ENCODE data around the gene PSKH1.
"Not testable (repeated sequence)": the region's sequence is repeated elsewhere in the genome, so short reads cannot be mapped to it uniquely, and the experiment has no call there.

The PSKH1 gene

GRCh38 chr16:67964477-67965131, 71.5 kb downstream of the PSKH1 start:
- DNase-seq = no peak

GRCh38 chr16:67965668-67966548, 72.9 kb downstream of the PSKH1 start:
- DNase-seq = no peak

DNA sequence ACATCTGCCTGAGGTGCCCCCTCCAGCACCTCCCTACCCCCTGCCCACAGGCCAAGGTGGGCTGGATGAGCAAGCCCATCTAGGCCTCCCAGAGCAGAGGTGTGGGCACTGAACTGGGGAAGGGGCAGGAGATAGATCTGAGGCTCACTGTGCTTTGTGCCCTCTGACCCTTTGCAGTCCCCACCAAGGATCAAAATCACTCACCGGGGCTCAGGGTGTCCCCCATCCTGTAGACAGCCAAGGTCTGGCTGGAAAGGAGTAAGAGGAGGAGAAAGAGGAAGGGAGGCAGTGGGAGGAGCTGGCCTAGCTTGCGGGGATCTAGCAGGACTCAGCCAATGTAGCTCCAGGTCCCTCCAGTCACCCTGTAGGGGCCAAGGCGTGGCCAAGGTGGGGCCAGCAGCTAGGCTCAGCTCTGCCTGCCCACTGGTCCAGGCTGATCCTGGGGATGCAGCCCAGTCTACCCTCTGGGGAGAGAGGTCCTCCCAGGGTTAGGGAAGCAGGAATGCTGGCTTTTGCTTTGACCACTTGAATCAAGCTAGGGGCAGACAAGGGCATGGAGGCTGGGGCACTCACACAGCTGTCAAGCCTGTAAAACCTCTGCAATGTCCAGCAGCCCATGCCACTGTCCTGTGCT, 73.6 kb downstream of the PSKH1 start:
- DNase-seq = peak; percentile 10 to 20

DNA sequence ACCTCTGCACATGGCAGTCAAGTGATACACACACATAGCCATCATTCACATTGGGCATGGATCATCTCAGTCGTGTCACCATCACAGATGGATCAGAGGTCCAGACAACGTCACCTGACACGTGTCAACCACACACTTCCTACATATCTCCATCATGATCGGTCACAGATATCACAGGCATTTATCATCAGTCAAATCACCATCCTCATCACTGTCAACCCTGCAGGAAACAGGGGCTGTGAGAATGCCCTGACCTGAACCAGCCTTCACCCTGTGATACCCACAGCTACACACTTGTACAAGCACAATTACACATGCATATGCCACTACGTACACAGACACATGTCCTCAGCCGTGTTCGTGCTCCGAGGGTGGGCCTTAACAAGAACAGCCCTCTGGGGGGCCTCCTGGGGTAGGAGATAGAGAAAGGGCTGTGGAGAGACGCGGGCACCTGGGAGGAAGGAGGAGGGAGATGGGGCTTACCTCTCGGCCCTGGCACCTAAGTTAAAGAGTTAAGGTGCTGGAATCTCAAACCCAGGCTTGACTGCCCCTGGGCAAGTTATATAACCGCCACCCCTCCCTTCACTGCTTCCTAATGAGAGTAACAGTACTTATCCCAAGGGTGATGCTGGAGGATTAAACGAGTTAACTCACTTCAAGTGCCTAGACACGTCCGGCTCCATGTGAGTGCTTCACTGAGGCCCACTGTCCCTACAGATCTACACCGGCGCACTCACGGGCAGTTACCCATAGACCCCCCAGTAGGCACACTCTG, 74.3 kb downstream of the PSKH1 start:
- peak in 1 of 2 experiments; percentile 12 for DNase-seq

GRCh38 chr16:67967958-67968399, 74.9 kb downstream of the PSKH1 start:
- peak in 1 of 2 experiments; percentile 13 for DNase-seq

DNA sequence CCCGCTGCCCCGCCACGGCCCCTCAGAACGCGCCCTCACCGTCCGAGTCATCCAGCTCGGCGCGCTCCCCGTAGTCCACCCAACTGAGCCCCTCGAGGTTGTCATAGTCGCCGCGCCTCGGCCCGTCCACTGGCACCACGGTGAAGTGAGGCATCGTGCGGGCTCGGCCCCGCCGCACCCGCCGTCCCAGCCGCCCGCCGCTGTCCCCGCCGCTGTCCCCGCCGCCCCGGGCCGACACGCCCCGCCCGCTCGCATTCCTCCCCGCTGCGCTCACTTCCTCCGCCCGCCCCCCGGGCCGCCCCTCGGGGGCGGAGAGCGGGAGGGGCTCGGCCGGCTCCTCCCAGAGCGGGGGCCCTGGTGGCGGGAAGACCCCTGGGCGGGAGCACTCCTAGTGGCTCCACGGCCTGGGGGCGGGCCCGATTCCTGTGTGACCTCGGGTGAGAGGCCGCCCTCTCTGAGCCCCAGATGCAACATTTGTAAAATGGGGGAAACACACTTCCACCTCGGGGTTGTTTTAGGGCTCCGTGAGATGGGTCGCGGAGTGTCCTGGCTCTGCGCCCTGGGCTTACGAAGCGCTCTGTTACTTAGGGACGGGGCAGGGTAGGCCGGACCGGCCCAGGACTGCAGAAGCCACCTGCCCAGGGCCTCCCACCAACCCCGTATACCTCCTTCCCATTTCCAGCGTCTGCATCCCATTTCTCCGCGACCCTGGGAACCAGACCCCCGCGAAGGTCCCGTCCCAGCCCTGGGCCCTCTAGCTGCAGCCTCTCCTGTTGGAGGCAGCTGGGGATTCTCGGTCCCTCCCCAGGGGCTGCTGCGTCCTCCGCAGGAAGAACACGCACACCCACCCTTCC, 75.6 kb downstream of the PSKH1 start, which contains the start of gene SLC12A4:
SLC12A4 (minus strand) TSS at position 238 of the 854 bp plus-strand sequence; CDS start at position 154, 84 bp downstream.
- peak in 1 of 2 experiments; percentile 9 for DNase-seq

- DNase-seq = no peak
These were observed 76.4 kb downstream of the PSKH1 start for GRCh38 chr16:67969254-67970039.

DNA sequence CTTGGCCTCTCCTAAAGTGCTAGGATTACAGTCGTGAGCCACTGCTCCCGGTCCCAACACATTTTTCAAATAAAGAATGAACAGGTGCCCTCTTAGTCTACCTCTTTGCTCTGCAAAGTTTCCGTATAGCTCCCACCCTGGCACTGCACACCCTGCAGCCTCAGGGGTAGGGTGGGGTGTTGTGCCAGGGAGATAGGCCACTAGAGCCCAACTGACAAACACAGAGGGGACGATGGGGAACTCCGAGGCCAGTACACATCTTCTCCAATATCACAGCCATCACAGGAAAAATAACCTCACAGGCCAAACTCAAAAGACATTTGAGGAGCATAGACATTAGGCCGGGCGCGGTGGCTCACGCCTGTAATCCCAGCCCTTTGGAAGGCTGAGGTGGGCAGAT, 78.1 kb downstream of the PSKH1 start:
- DNase-seq = no peak

- not testable (repeated sequence) for DNase-seq
These were observed 79.2 kb downstream of the PSKH1 start for GRCh38 chr16:67972285-67972684.

GRCh38 chr16:67975321-67976105, 82.5 kb downstream of the PSKH1 start:
- no peak for DNase-seq

DNA sequence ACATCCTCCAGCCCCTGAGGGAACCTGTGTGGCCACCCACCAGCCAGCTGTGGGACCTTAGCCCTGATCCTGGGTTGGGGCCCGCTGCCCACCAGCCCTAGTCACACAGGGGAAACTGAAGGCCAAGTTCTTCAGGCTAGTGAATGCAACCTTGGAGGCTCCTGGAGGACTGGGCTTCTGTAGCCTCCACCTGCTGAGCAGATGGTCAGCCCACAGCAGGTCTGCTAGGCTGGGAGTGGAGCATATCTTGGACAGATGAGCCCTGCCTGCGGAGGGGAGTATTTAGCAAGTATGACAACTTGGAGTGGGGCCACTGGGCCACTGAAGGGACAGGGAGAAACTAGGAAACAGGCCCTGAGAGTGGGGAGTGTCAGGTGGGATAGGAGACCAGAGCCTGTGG, 83.2 kb downstream of the PSKH1 start:
- DNase-seq = no peak

DNA sequence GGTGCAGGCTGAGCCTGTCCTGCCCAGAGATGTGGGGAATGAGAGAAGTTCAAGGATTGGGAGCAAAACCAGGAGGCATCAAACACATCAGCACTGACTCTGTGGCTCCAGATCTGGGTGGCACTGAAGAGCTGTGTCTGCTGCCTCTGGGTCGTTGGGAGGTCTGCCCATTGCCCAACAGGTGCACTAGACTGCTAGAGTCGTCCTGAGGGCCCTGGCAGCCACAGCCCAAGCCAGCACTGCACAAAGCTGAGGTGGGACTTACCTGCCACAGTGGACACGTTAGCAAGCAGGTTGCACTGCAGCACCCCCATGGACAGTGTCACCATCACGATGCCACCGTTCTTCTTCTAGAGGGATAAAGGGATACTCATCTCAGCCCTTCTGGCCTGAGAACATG, 84.0 kb downstream of the PSKH1 start:
- DNase-seq = no peak

- no peak for DNase-seq
These were observed 84.6 kb downstream of the PSKH1 start for GRCh38 chr16:67977469-67978227.
